HG02678 (cell line): Measurements from ENCODE around the gene DTX3L.
"Not testable (repeated sequence)": the region's sequence is repeated elsewhere in the genome, so short reads cannot be mapped to it uniquely, and the experiment has no call there.

Experiments
- ATAC-seq: cut with Tn5 transposase; IDR thresholded peaks from one replicate; pipeline ENCODE4 v1.9.1; 2021; ENCODE audit warnings: mild to moderate bottlenecking, moderate library complexity; ENCODE audit not compliant: unreplicated experiment

DTX3L gene

GRCh38 chr3:122560680-122561079, 3.5 kb upstream of the DTX3L start:
- peak; percentile 35 for ATAC-seq

- no peak for ATAC-seq
Observed at GRCh38 chr3:122562923-122563716, 1.0 kb upstream of the DTX3L start.

- peak; percentile 4 for ATAC-seq
Observed at GRCh38 chr3:122563717-122564025, 467 bp upstream of the DTX3L start.

- ATAC-seq: not testable (repeated sequence)
Observed at GRCh38 chr3:122568131-122568530, 4.0 kb downstream of the DTX3L start.

- ATAC-seq: no peak
Observed at GRCh38 chr3:122568755-122569154, 4.6 kb downstream of the DTX3L start.

GRCh38 chr3:122572940-122573412, 8.8 kb downstream of the DTX3L start:
- ATAC-seq: peak; percentile 24

GRCh38 chr3:122576174-122576940, 12.2 kb downstream of the DTX3L start:
- ATAC-seq: peak; percentile 86

- no peak for ATAC-seq
Observed at GRCh38 chr3:122577409-122578031, 13.4 kb downstream of the DTX3L start, which contains the start of gene PARP15. TSS of gene PARP15 (plus strand) at chr3:122577650. CDS start at chr3:122577668, 18 bp downstream.

GRCh38 chr3:122578069-122578740, 14.1 kb downstream of the DTX3L start:
- no peak for ATAC-seq

GRCh38 chr3:122580470-122580869, 16.3 kb downstream of the DTX3L start:
- ATAC-seq: no peak

- no peak for ATAC-seq
Observed at GRCh38 chr3:122581622-122582021, 17.5 kb downstream of the DTX3L start.

GRCh38 chr3:122582390-122582789, 18.3 kb downstream of the DTX3L start:
- ATAC-seq: no peak

GRCh38 chr3:122586098-122586497, 22.0 kb downstream of the DTX3L start:
- no peak for ATAC-seq

- no peak for ATAC-seq
Observed at GRCh38 chr3:122586773-122587485, 22.8 kb downstream of the DTX3L start.

- no peak for ATAC-seq
Observed at GRCh38 chr3:122587572-122587971, 23.4 kb downstream of the DTX3L start.

- peak; percentile 52 for ATAC-seq
Observed at GRCh38 chr3:122589297-122589696, 25.2 kb downstream of the DTX3L start.

- no peak for ATAC-seq
Observed at GRCh38 chr3:122590610-122591009, 26.5 kb downstream of the DTX3L start.

GRCh38 chr3:122594025-122594424, 29.9 kb downstream of the DTX3L start:
- no peak for ATAC-seq

- no peak for ATAC-seq
Observed at GRCh38 chr3:122598151-122598550, 34.0 kb downstream of the DTX3L start.

GRCh38 chr3:122598556-122598955, 34.4 kb downstream of the DTX3L start:
- no peak for ATAC-seq
